GM12892 (cell line): ENCODE results near the gene TCAP.
A peak's percentile ranks its signal among the peaks of the same experiment; 100 is the strongest.

Experiments used
- DNase-seq: peaks from one replicate; pipeline ENCODE4 v3.0.0; 2011; ENCODE audit not compliant: insufficient read length
- FAIRE-seq: peaks from 2 replicates; lab custom pipeline; 2011; peaks lifted over from hg19 to GRCh38; lab: Jason Lieb, UNC
- POLR2A ChIP-seq: IDR thresholded peaks from 2 replicates; pipeline ENCODE4 v1.6.1; 2011; ENCODE audit warnings: low read depth, low read length, control low read depth
- POLR2AphosphoS5 ChIP-seq: IDR thresholded peaks from 2 replicates; pipeline ENCODE4 v1.6.1; 2011; ENCODE audit warnings: low read depth, low read length, control low read depth
- TAF1 ChIP-seq: IDR thresholded peaks from 2 replicates; pipeline ENCODE4 v1.6.1; 2011; ENCODE audit warnings: low read depth, mild to moderate bottlenecking, control low read depth, low read length, borderline replicate concordance

Gene TCAP

DNA sequence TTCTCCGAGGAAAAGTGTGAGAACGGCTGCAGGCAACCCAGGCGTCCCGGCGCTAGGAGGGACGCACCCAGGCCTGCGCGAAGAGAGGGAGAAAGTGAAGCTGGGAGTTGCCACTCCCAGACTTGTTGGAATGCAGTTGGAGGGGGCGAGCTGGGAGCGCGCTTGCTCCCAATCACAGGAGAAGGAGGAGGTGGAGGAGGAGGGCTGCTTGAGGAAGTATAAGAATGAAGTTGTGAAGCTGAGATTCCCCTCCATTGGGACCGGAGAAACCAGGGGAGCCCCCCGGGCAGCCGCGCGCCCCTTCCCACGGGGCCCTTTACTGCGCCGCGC, 34.6 kb downstream of the TCAP start, which contains the start of gene ERBB2:
TSS of gene ERBB2 (plus strand) at position 247 of the 330 bp plus-strand sequence. CDS start 175 bp downstream, outside the sequence.
- FAIRE-seq, result no peak
- TF ChIP-seq POLR2AphosphoS5, result no peak
- TF ChIP-seq TAF1, result no peak
- TF ChIP-seq POLR2A, result no peak
- no peak for DNase-seq

DNA sequence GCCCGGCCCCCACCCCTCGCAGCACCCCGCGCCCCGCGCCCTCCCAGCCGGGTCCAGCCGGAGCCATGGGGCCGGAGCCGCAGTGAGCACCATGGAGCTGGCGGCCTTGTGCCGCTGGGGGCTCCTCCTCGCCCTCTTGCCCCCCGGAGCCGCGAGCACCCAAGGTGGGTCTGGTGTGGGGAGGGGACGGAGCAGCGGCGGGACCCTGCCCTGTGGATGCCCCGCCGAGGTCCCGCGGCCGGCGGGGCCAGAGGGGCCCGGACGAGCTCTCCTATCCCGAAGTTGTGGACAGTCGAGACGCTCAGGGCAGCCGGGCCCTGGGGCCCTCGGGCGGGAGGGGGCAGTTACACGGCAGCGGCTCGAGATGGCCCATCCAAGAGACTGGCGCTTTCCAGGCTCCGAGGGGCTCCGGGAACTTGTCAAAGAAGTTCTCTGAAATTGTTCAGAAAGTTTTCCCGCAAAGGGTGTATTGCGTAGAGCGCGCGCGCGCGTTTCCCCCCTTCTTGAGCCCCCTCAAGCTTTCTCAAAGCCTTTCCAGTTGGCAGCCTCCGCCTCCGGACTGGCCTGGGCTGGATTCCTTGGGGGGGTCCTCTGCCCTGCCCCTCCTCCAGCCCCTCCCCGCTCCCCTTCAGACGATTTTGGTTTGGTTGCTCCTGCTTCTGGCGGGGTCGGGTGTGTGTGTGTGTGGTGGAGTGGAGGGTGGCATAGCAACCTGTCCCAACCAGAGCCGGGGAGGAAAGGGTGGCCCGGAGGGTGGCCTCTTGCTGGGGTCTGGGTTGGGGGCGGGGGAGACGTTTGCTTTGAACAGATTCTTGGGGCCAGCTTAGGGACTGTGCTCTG, 35.2 kb downstream of the TCAP start:
- no peak for FAIRE-seq
- TF ChIP-seq POLR2AphosphoS5 (no peak), TAF1 (no peak), POLR2A (no peak)
- DNase-seq, result no peak

DNA sequence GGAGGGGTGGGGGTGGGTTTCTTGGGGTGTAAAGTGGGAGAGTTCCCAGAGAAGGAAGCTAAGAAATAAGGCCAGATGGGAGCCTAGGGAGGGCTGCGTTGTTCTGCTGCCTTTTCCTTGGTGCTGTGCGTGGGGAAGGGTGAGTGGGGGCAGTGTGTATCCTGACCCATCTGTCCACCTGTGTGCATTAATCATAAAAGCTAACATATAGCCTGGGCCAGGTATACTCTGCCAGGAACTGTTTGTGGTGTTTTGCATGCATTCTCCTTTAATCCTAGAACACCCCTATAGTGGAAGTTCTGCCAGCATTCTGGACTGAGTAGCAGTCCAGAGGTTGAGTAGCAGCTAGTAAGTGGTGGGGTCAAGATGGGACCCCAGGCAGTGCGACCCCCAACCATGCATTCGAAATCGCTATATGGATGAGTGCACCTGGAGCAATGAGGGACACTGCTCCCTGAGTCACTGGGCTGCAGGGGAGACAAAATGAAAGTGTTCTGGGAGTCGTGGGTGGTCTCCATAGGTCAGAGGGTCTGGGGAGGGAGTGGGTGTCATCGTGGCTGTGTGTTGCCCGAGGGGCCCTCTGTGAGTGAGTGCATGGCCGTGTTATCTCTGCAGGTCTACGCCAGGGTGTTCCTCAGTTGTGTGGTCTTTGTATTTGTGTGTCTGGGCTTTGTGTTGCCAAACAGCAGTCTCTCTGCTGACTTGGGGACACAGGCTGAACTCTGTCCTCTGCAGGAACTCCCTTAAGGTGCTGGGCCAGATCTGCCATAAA, 36.0 kb downstream of the TCAP start:
- DNase-seq (no peak), FAIRE-seq (no peak)
- TF ChIP-seq POLR2A, result no peak
- TF ChIP-seq TAF1, result no peak
- no peak for TF ChIP-seq POLR2AphosphoS5

DNA sequence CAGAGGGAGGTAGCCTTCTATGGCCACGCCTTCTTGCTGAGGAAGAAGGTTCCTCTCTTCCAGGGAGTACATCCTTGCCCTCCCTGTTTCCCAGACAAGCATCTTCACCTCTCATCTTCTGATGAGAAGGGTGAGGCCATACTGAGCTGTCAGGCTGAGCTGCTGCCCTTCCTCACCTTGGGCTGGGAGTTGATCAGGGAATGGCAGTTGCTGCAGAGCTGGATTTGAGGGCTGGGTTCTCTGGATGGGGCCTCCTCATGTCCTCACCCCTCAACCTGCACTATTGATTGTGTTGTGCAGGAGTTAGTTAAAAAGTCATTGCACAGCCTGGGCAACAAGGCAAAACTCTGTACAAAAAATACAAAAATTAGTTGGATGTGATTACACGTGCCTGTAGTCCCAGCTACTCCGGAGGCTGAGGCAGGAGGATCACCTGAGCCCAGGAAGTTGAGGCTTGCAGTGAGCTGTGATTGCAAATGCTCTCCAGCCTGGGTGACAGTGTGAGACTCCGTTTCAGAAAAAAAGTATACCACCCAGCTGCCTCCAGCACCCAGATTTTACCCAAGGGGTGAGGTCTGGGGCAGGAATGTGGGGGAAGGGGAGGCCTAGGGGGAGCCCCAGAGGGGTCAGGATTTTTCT, 36.8 kb downstream of the TCAP start:
- no peak for FAIRE-seq
- TF ChIP-seq POLR2AphosphoS5 (no peak), TAF1 (no peak), POLR2A (no peak)

DNA sequence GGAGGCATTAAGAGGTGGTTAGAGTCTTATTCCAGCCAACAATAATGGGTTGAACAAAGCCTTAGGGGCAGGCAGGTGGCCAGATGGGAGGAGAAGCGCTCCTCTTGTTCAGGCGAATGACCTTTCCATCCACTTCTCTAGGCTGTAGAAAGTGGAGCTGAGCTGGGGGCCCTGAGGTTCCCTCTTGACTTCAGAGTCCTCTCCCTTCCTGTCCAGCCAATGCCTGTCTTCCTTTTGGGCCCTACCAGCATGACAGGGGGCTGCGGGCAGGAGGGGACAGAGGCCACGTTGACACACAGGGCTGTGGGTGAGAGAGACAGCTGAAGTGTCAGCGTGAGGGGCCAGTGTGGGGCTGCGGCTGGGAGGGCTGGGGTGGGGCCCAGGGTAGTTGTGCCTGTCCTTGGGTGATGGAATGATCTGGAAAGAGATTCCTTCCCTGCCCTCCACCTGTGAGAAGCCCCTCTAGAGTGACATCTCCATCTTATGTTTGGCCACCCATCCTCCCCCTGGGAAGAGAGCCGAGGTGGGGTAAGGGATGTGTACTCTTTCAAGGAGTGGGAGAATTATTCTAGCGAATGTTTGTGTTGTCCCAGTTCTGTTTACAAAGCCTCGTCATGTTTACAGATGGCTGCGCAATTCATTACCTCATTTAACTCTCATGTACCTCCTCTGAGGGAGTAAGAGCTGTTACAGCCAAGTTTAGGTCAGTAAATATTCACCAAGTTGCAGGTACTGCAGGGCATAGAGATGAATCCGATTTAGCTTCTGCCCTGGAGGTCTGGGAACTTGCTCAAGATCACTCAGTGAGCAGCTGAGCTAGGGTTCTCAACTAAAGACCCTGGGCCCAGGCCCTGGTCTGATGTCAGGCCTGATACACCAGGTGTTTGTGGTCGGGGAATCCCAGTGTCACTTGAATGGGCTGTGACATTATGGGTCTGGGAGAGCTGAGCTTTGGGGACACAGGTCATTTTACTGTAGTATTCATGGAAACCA, 38.0 kb downstream of the TCAP start:
- no peak for TF ChIP-seq POLR2A
- no peak for TF ChIP-seq TAF1
- no peak for TF ChIP-seq POLR2AphosphoS5
- DNase-seq (no peak), FAIRE-seq (peak; percentile 80)

More for the DNA sequence above, 36.8 kb downstream of the TCAP start:
- no peak for DNase-seq

DNA sequence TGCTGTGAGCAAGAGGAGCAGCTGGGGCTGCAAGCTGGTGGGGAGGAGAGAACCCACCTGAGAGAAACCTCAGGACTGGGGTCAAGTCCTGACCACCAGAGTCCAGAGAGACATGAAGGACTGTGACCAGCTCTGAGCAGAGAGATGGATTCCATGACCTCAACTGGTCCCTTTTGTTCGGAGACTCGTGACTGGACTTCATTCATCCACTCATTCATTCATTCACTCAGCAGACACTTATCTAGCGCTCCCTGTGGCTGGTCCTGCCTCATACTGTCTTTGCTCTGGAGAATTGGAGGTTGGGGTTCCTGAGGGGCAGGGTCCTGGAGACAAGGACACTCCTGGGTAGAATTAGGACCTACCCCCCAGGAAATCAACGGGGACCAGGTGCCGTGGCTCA, 38.8 kb downstream of the TCAP start:
- no peak for DNase-seq
- no peak for FAIRE-seq
- TF ChIP-seq TAF1, result no peak
- TF ChIP-seq POLR2A, result no peak
- TF ChIP-seq POLR2AphosphoS5, result no peak

DNA sequence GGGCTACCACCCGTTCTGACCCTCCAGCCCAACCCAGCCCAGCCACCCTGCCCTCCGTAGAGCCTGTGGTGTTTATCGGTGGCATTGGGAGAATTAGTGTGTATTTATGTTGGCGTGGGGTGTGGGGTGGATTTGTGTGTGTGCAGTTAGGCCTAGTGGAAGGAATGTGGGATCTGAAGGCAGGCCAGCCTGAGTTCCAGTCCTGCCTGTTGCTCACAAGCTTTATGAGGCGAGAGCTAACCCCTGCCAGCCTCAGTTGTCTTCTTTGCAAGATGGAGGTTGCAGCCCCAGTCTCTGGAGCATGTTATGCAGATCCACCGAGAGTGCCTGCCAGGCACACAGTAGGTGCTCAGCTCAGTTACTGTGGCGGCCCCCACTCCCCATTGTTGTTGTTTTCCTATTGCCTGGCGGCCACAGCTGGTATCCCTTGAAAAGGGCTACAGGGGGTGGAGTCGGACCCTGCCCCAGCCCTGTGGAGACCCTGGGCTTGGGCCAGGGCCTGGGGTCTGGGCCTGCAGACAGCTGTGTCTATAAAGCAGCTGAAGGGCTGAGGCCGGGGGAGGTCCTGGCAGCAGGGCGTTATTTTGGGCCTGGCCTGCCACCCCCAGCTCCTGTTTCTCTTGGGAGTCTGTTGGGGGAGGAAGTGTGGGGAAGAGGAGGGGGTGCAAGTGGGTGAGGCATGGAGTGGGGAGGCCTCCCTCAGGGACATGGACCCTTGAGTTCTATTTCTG, 39.8 kb downstream of the TCAP start:
- DNase-seq, result no peak
- TF ChIP-seq POLR2A (no peak), TAF1 (no peak), POLR2AphosphoS5 (no peak)
- FAIRE-seq, result no peak

DNA sequence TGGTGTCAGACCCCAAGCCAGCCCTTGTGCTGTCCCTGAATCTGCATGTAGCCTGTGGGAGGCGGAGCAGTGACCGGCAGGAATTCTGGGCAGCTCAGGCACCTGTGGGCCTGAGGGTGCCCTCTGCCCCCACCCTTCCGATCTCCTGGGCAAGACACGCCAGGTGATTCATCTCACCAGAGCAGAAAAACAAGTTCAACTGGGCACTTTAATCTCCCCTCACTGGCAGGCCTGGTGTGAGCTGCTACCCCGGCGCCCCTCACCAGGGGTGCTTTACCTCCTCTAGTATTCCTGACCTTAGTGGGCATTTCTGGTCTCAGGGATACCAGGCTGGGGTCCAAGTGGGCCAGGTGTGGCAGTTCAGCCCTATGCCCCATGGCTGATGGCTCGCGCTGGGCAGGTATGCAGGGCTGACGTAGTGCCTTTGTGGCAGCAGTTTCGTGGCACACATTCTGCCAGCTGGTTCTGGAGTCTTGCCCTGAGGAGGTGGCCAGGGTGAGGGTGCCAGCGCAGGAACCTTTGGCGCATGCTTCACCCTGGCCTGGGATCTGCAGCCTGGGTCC, 40.7 kb downstream of the TCAP start:
- no peak for DNase-seq

DNA sequence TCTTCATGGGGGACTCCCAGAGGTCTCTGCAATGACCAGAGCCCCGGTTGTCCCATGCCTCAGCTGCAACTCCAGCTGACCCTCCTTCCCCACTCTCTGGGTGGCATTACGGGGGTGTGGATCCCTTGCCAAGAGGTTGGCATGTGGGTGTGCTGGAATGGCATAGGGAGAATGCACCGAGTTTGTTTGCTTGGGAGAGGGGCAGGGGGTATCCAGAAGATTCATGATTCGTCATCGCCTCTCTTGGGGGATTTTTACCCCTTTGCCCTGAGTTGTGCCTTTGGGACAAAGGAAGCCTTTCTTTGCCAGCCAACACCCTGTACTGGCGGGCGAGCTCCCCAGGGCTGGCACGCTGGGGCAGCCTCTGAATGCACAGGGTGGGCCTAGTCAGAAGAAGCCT, 41.2 kb downstream of the TCAP start:
- DNase-seq (no peak), FAIRE-seq (no peak)
- TF ChIP-seq POLR2AphosphoS5 (no peak), TAF1 (no peak), POLR2A (no peak)

More for the DNA sequence above, 40.7 kb downstream of the TCAP start:
- FAIRE-seq, result no peak
- TF ChIP-seq TAF1 (no peak), POLR2AphosphoS5 (no peak), POLR2A (no peak)

DNA sequence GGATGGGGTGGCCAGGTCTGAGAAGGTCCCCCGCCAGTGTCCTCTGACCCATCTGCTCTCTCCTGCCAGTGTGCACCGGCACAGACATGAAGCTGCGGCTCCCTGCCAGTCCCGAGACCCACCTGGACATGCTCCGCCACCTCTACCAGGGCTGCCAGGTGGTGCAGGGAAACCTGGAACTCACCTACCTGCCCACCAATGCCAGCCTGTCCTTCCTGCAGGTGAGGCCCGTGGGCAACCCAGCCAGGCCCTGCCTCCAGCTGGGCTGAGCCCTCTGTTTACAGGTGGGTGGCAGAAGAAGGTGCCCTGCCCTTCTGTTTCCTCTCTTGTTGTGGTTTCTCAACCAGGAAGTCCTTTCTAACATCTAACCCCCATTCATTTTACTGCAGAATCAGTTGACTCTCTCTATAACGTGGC, 41.8 kb downstream of the TCAP start:
- DNase-seq (no peak), FAIRE-seq (no peak)
- no peak for TF ChIP-seq POLR2AphosphoS5
- no peak for TF ChIP-seq TAF1
- TF ChIP-seq POLR2A, result no peak
